Progenitor cell of endocrine pancreas (in vitro differentiated cells): Measurements from ENCODE around the gene CD80. TPM values are rescaled to one million over a fixed set of nuclear protein-coding genes. Genes with fewer than 3 reads are reported as not detected.

Experiments
- DNase-seq: peaks from one replicate; pipeline ENCODE4 v3.0.0; 2021; ENCODE audit warnings: low spot score; ENCODE audit not compliant: unreplicated experiment
- H3K27ac Mint-ChIP-seq: 2 replicates; pipeline ENCODE4 v1.8.0; 2021; ENCODE audit warnings: mild to moderate bottlenecking, moderate library complexity, mixed read lengths
- H3K27me3 Mint-ChIP-seq: 2 replicates; pipeline ENCODE4 v1.8.0; 2021; ENCODE audit warnings: mixed read lengths
- H3K36me3 Mint-ChIP-seq: 2 replicates; pipeline ENCODE4 v1.8.0; 2022; ENCODE audit warnings: mixed read lengths; ENCODE audit not compliant: insufficient read depth
- H3K4me1 Mint-ChIP-seq: 2 replicates; pipeline ENCODE4 v1.8.0; 2021; ENCODE audit warnings: low read depth, mixed read lengths
- H3K4me3 Mint-ChIP-seq: 2 replicates; pipeline ENCODE4 v1.8.0; 2021; ENCODE audit warnings: low read depth, mild to moderate bottlenecking, moderate library complexity, mixed read lengths
- H3K9me3 Mint-ChIP-seq: 2 replicates; pipeline ENCODE4 v1.8.0; 2021; ENCODE audit warnings: low read depth, mixed read lengths
- total RNA-seq: library from RNA; stranded (reverse); gene quantifications from 2 replicates; pipeline ENCODE4 v1.2.1, GENCODE V29; 2021
- TF ChIP-seq, protein P1 (sequence below): fragments of 200-600 bp; sonication (generic); IDR thresholded peaks from one replicate; pipeline ENCODE4 v1.5.0; 2021; ENCODE audit warnings: antibody characterized with exemption, mild to moderate bottlenecking; ENCODE audit not compliant: unreplicated experiment

CD80 gene
- total RNA-seq, 1 donor from 2014 or later = 0.24 TPM

DNA sequence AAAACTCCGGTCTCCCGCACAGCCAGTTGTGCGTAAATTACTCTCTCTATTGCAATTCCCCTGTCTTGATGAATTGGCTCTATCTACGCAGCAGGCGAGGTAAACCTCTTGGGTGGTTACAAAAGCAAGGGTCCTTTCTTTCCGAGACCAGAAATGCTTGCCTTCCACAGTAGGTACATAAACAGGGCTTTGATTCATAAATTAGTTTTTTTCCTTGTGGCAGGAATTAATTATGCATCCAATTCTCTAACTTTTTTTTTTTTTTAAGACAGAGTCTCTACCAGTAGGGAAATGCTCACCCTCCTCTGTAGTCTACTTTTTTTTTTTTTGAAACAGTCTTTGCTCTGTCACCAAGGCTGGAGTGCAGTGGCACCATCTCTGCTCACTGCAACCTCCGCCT, 16.3 kb downstream of the CD80 start:
- no peaks in the 10 kb centered on the region for H3K36me3 Mint-ChIP-seq
- no peak for DNase-seq
- H3K4me3 Mint-ChIP-seq = no peak overlapping the region
- TF ChIP-seq, protein P1, sequence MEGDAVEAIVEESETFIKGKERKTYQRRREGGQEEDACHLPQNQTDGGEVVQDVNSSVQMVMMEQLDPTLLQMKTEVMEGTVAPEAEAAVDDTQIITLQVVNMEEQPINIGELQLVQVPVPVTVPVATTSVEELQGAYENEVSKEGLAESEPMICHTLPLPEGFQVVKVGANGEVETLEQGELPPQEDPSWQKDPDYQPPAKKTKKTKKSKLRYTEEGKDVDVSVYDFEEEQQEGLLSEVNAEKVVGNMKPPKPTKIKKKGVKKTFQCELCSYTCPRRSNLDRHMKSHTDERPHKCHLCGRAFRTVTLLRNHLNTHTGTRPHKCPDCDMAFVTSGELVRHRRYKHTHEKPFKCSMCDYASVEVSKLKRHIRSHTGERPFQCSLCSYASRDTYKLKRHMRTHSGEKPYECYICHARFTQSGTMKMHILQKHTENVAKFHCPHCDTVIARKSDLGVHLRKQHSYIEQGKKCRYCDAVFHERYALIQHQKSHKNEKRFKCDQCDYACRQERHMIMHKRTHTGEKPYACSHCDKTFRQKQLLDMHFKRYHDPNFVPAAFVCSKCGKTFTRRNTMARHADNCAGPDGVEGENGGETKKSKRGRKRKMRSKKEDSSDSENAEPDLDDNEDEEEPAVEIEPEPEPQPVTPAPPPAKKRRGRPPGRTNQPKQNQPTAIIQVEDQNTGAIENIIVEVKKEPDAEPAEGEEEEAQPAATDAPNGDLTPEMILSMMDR = no peak
- H3K27me3 Mint-ChIP-seq = no peaks in the 10 kb centered on the region
- H3K4me1 Mint-ChIP-seq = peaks cover 4% of the 10 kb centered on the region
- H3K27ac Mint-ChIP-seq = no peak overlapping the region
- no peaks in the 10 kb centered on the region for H3K9me3 Mint-ChIP-seq

DNA sequence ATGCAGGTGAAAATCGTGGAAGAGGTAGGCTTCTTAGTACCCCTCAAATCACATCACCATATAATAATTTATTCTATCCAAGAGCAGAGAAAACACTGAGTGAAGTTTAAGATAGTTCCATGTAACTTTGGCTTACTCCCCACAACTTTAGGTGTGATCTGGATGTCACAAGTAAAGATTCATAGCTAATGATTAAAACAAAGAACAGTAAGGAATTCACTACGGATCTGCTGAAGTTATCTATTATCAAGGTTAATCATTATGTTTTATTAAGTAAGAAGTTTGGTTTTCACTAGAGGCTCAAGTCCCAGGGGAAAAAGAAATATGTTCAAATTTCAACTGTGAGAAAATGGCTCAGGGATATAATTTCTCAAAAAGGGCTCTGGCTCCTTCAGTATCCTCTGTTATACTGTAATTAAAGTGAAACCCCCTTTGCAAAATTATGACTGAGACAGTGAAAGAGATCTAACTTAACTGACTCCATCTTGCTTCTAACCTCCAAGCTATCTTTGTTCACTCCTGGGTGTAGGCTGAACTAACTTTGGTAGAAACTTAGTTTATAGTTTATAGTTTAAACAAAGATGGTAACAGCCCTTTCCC, 17.1 kb downstream of the CD80 start:
- Mint-ChIP-seq H3K4me1 (peaks cover 4% of the 10 kb centered on the region), H3K36me3 (no peaks in the 10 kb centered on the region), H3K9me3 (no peaks in the 10 kb centered on the region), H3K27ac (no peak overlapping the region), H3K27me3 (no peaks in the 10 kb centered on the region), H3K4me3 (no peak overlapping the region)
- TF ChIP-seq, protein P1 = no peak
- no peak for DNase-seq

DNA sequence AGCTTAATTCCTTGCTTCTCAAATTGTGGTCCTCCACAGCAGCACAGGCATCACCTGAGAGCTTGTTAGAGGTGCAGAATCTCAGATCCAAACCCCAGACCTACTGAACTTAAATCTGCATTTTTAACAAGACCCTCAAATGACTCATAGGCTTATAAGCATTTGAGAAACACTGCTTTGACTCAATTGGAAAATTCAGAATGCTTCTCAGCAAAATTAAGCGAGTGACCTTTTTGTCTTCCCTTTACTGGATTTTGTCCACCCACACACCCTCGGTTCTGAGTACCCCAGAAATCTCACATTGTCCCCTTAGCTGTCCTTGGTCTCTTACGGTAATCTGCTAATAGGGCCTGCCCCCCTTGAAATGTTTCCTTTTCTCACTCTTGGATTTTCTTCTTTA, 17.9 kb downstream of the CD80 start:
- Mint-ChIP-seq H3K9me3 (no peaks in the 10 kb centered on the region), H3K27me3 (no peaks in the 10 kb centered on the region)

GRCh38 chr3:119538772-119539171, 20.6 kb downstream of the CD80 start:
- Mint-ChIP-seq H3K36me3 (no peaks in the 10 kb centered on the region), H3K4me1 (peaks cover 4% of the 10 kb centered on the region), H3K27ac (no peak overlapping the region), H3K27me3 (no peaks in the 10 kb centered on the region), H3K9me3 (no peaks in the 10 kb centered on the region), H3K4me3 (no peak overlapping the region)
- no peak for DNase-seq
- TF ChIP-seq, protein P1 = no peak

More for the DNA sequence above, 17.9 kb downstream of the CD80 start:
- TF ChIP-seq, protein P1 = no peak
- DNase-seq = no peak
- H3K36me3 Mint-ChIP-seq = no peaks in the 10 kb centered on the region
- H3K4me3 Mint-ChIP-seq = no peak overlapping the region
- no peak overlapping the region for H3K27ac Mint-ChIP-seq
- H3K4me1 Mint-ChIP-seq = peaks cover 4% of the 10 kb centered on the region

DNA sequence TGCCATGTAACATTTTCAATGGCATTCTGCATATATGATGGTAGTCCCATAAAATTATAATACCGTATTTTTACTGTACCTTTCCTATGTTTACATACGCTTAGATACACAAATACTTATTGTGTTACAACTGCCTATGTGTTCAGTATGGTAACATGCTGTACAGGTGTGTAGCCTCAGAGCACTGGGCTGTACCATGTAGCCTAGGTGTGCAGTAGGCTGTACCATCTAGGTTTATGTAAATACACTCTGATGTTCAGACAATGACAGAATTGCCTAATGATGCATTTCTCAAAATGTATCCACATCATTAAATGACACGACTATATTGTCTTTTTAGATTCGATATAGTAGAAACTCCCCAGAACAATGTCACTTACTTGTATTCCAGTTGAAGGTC, 22.7 kb downstream of the CD80 start:
- no peak overlapping the region for H3K27ac Mint-ChIP-seq
- H3K9me3 Mint-ChIP-seq = no peaks in the 10 kb centered on the region
- peaks cover under 1% of the 10 kb centered on the region for H3K4me1 Mint-ChIP-seq
- H3K4me3 Mint-ChIP-seq = no peak overlapping the region
- H3K36me3 Mint-ChIP-seq = no peaks in the 10 kb centered on the region
- DNase-seq = no peak
- TF ChIP-seq, protein P1 = no peak
- H3K27me3 Mint-ChIP-seq = no peaks in the 10 kb centered on the region
